NCI-H226 (cell line): ENCODE data around the gene ZDHHC21.
A peak's percentile ranks its signal among the peaks of the same experiment; 100 is the strongest.
"Not testable (repeated sequence)": the region's sequence is repeated elsewhere in the genome, so short reads cannot be mapped to it uniquely, and the experiment has no call there.

Source experiments
- DNase-seq: peaks from one replicate; pipeline ENCODE4 v3.0.0-alpha.2; 2015

ZDHHC21 gene

DNA sequence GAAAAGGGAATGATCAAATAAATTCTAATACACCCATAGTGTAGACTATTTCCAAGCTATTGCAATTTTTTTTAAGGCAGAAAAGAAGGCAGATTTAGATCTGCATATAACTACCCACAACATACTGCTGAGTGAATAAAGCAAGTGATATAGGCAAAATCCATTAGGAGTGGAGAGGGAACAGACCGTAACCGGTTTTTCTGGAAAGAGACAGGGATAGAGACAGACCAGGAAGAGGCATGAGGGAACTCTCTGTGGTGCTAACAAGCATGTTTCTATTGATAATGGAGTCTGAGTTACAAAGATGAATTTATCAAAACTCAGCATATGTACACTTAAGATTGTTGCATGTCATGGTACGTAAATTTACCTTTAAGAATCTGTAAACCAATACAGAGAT lies 14.5 kb downstream of the ZDHHC21 start:
- no peak for DNase-seq

- no peak for DNase-seq
Observed at GRCh38 chr9:14677872-14678271, 15.4 kb downstream of the ZDHHC21 start.

GRCh38 chr9:14677396-14677795 lies 15.8 kb downstream of the ZDHHC21 start:
- DNase-seq = no peak

- no peak for DNase-seq
Observed at GRCh38 chr9:14674630-14675029, 18.6 kb downstream of the ZDHHC21 start.

DNA sequence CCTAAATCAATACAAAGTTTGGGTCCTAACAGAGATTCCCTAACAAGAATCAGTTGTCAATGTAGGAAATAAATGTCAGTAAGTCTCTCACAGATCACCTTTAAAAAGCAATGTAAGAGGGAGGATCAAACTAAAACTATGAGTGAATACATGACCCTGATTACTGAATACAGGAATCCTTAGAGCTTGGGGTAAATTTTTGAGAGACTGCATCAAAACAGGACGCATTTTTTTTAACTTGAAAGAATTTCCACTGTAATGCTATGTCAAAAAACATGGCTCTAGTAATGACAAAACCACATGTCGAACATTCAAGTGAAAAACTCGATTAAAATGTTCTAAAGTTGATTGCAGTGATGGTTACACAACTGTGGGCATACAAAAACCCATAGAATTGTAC lies 21.9 kb downstream of the ZDHHC21 start:
- no peak for DNase-seq

DNA sequence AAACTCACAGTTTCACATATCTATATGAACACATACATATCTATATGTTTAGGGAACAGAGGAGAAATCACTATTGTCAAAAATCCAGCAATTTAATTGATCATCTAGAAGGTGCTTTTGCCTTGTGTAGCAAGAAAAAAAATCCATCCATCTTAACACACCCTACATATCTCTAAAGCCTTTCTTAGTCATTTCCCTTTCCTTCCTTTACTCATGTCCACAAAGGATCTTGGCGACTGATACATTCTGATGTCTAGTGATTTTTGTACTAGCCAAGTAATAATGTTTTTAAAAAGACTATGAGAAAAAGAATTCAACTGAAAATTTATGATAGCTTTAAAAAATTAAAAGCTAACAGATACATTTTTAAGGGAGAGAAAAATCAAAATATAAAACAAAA lies 22.5 kb downstream of the ZDHHC21 start:
- peak; percentile 48 for DNase-seq

DNA sequence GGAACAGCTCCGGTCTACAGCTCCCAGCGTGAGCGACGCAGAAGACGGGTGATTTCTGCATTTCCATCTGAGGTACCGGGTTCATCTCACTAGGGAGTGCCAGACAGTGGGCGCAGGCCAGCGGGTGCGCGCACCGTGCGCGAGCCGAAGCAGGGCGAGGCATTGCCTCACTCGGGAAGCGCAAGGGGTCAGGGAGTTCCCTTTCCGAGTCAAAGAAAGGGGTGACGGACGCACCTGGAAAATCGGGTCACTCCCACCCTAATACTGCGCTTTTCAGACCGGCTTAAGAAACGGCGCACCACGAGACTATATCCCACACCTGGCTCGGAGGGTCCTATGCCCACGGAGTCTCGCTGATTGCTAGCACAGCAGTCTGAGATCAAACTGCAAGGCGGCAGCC lies 29.2 kb downstream of the ZDHHC21 start:
- DNase-seq = not testable (repeated sequence)

GRCh38 chr9:14662060-14662453 lies 31.2 kb downstream of the ZDHHC21 start:
- no peak for DNase-seq

DNA sequence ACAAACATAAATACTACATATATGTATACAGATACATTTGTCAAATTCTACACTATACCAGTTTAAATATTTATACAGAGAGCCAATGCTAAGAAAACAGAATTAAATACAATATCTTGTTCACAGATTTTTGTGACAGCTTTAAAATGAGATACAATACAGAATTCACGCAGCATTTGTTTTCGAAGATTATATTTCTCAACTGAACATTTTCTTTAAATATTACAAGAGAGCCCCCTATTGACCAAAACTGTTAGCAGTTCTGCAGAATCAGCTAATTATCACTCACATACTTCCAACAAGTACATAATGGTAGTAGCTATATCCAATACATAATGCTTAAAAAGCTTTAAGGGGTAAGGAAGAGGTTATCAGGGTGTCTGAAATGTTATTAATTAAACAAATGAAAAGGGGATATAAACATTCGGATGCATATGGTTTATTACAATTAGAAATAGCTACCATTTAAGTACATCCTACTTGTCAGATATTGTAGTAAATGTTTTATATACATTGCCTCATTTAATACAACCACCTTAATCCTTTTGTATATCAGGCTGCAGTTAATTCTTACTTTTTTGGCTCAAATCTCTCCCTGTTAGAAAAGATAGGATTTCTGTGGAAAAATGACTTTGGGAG lies 31.7 kb downstream of the ZDHHC21 start:
- no peak for DNase-seq

DNA sequence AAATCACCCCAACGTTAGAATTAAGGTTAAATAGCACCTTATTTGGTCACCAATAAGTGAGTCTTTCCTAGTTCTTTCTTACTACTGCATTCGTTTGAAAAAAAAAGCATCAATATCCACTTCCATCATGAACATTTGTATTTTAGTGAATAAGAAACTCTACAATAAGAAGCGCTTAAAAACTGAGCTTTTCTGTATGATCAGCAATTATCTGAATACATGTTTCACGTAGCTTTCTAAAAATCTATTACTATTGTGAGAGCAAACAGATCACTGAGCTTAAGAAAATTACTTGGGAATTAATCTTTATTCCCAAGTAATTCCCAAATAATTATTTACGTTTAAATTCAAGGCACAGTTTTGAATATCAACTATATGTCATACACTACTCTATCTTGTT lies 32.5 kb downstream of the ZDHHC21 start:
- DNase-seq = no peak

DNA sequence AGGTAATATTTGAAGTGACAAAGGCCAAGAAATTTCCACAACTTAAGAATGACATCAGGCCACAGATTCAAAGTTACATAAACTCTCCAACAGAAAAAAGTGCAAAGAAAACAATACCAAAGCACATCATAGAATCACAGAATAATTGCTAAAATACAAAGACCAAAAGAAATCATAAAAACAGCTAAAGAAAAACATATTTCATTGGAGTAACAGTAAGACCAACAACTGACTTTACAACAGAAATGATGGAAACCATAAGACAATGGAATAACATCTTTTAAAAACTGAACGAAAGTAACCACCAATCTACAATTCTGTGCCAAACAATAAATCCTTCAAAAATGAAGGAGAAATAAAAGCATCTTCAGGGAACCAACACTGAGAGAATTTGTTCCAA lies 38.3 kb downstream of the ZDHHC21 start:
- no peak for DNase-seq

- DNase-seq = no peak
Observed at GRCh38 chr9:14653511-14653910, 39.7 kb downstream of the ZDHHC21 start.

GRCh38 chr9:14652729-14653377 lies 40.4 kb downstream of the ZDHHC21 start:
- DNase-seq = no peak

- no peak for DNase-seq
Observed at GRCh38 chr9:14650596-14650995, 42.6 kb downstream of the ZDHHC21 start.

DNA sequence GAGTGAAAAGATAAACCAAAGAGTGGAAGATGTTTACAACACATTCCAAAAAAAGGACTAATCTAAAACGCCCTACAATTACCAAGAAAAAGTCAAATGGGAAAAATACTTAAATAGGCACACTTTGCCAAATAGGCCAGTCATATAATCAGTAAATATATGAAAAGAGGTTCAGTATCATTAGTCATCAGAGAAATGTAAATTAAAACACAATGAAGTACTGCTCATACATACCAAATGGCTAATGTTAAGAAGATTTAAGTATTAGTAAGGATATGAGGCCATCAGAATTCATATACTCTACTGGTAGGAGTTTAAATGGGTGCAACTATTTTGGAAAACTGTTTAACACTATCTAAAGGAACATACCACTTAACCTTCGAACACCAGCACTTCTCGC lies 47.6 kb downstream of the ZDHHC21 start:
- DNase-seq = no peak

DNA sequence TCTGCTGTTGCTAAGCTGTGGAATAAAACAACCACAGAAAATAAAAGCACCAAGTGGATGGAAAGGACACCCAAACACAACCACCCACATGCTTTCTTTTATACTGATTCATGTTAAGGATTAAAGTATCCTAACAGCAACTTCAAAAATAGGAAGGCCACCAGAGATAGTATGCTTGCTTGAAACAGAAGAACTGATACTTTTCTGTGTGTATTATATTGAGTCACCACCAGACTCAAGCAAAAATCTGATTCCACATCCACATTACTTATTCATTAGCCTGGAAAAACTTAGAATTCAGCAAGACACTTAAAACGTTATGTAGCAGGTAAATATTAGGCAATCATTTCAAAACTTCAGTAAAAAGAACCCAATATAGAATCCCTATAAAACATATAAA lies 52.3 kb downstream of the ZDHHC21 start:
- DNase-seq = no peak

GRCh38 chr9:14640294-14640693 lies 52.9 kb downstream of the ZDHHC21 start:
- DNase-seq = no peak

GRCh38 chr9:14633906-14634565 lies 59.2 kb downstream of the ZDHHC21 start:
- DNase-seq = no peak

DNA sequence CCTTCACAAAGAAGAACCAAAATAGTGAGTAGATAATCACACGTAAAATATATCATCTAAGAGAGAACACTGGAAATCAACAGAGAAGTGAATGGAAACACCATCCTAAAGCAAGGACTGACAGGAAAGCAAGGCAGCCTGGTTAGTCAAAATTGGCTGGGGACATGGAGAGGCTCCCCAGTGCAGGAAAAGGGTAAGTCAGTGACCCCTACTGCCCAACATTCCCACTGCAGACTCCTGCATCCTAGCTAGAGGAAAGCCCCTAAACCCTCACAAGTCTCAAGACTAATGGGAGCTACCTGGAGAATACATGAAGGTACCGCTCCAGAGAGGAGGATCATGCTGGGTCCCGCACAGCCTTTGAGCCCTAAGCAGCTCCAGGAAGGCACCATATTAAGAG lies 60.1 kb downstream of the ZDHHC21 start:
- no peak for DNase-seq

DNA sequence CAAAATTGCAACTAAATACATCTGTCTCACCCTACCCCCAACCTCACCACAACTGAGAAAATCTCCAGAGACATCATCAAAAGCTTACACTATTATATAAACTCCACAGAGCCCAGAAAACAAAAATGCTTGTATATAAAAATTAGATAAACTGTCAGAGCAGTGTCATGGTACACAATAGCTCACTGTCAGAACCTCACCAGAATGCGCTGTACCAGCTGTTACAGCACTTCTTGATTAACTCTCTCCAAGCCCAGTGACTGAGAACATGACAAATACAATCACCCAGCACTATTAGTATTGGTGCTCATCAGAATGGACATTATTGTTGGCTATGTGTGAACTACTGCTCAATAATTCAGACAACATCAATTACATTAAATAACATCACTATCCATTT lies 65.7 kb downstream of the ZDHHC21 start:
- no peak for DNase-seq

DNA sequence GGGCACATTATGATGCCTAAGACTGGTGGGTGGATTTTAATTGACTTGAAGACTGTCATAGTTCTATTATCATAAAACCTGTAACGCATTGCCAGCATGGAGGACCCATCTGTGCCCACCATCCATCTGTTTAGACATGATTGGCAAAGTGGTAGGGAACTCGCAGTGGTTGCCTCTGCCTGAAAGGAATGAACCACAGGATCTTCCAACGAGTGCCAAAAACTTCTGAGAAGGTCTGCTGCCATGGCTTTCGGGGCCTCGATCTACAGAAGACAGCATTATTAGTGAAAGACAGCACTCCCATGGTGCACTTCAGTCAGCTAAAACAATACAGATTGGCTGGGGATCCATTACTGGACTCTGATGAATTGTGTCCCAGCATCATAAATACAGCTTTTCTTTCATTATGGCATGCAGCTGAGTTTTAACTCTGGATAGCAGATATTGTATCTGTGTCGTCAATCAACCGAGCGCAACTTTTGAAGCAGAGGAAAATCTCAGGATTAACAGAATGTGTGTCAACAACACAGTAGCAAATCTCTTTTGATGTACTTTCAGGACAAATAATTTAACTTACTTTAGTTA lies 74.3 kb downstream of the ZDHHC21 start:
- DNase-seq = no peak

DNA sequence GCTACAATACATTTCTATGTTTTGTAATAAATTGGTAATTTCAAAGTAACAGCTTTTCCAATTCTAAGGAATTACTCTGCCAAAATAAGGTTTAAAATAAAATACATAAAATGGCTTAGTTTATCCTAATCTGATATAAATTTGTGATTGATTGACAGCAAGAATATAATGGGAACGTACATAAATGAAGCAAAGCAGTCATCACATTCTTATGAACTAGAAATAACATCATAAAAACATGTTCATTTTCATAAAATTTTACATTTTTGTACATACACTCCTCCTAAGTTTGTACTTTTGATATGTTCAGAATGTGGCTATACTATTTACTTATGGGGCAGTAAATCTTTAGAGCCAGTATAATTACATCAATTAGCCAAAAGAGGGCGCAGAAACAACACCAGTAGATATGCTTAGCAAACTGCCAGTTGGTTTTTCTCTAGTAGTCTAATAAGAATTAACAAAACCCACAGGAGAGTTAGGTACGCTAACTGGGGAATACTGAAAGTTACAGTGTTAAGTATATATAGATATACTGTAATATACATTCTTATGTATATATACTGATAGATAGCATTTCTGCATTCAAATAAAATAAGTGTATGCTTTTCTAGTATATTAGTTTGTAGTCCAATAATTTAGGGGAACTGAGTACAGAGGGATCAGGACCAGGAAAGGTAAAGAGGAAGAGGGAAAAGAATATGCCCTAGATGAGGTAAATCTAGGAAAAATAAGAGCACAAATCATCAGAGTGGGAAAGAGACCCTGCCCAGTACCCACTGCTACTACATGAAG lies 76.8 kb downstream of the ZDHHC21 start:
- DNase-seq = no peak

GRCh38 chr9:14608540-14608939 lies 84.7 kb downstream of the ZDHHC21 start:
- no peak for DNase-seq
